Stimulated activated effector memory CD8-positive, alpha-beta T cell treated with anti-CD3 and anti-CD28 coated beads, Interleukin-12 subunit alpha, Interleukin-12 subunit beta, amount 100 ng/mL, for 72 hours (primary cell): ENCODE data around the gene ARL17B.
"Not testable (repeated sequence)": the region's sequence is repeated elsewhere in the genome, so short reads cannot be mapped to it uniquely, and the experiment has no call there.

Experiments
- ATAC-seq: fragments of 150-1000 bp; cut with Tn5 transposase; 2 replicates; pipeline ENCODE4 v1.10.0; 2021
- DNase-seq, 2 donors: peaks; one replicate each; pipeline ENCODE4 v3.0.0; 2021 to 2022; ENCODE audit warnings: low spot score in 2 of 2
- H3K27ac Mint-ChIP-seq: one replicate; pipeline ENCODE4 v1.8.0; 2022; ENCODE audit warnings: mild to moderate bottlenecking, mixed read lengths
- H3K36me3 Mint-ChIP-seq: one replicate; pipeline ENCODE4 v1.8.0; 2022; ENCODE audit warnings: mild to moderate bottlenecking, mixed read lengths
- H3K4me1 Mint-ChIP-seq: one replicate; pipeline ENCODE4 v1.8.0; 2022; ENCODE audit warnings: mixed read lengths
- H3K4me3 Mint-ChIP-seq: one replicate; pipeline ENCODE4 v1.8.0; 2022; ENCODE audit warnings: mild to moderate bottlenecking, mixed read lengths
- H3K9me3 Mint-ChIP-seq: one replicate; pipeline ENCODE4 v1.8.0; 2022; ENCODE audit warnings: mixed read lengths

ARL17B gene

GRCh38 chr17:46349060-46349459, 12.5 kb downstream of the ARL17B start:
- ATAC-seq: peak; percentile 55
- not testable (repeated sequence) for H3K4me3 Mint-ChIP-seq, H3K27ac Mint-ChIP-seq, DNase-seq, H3K4me1 Mint-ChIP-seq, H3K9me3 Mint-ChIP-seq, H3K36me3 Mint-ChIP-seq

DNA sequence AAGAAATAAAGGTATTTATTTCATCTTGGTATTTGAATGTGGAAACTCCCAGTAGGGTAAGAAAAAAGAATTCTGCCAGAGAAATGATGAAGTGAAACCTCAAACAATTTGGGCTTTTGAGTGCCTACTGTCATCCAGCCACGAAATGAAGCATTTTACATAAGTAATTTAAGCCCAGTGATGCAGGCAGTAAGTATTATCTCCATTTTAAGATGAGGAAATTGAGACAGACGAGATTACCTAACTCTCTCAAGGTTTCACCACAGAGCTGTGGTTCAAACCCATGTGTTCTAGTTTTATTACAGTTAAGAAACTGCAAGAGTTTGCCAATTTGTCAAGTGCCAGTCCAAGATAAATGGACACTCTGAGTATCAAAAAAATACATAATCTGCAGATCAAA, 13.2 kb downstream of the ARL17B start:
- H3K4me3 Mint-ChIP-seq, H3K27ac Mint-ChIP-seq, H3K9me3 Mint-ChIP-seq, DNase-seq, H3K36me3 Mint-ChIP-seq, H3K4me1 Mint-ChIP-seq: not testable (repeated sequence)
- peak; percentile 67 for ATAC-seq

DNA sequence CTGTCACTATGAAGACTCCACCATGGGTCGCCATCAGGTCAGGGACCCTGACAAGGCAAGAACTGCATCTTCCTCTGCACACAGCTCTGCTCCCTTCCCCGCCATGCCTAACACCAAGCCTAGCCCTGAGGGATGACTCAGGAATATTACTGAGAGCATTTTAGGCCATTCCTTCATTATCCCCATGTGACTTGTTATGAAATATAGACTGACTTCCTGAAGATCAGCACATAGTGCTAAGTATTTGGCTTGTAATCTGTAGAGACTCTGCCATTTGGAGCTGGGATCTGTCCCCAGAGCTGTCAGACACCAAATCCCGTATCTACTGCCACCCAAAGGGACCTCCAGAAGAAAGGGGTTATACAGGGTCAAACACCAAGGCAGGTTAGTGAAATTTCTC, 19.4 kb downstream of the ARL17B start:
- H3K9me3 Mint-ChIP-seq, ATAC-seq, H3K36me3 Mint-ChIP-seq, H3K27ac Mint-ChIP-seq, H3K4me1 Mint-ChIP-seq, DNase-seq, H3K4me3 Mint-ChIP-seq: not testable (repeated sequence)

DNA sequence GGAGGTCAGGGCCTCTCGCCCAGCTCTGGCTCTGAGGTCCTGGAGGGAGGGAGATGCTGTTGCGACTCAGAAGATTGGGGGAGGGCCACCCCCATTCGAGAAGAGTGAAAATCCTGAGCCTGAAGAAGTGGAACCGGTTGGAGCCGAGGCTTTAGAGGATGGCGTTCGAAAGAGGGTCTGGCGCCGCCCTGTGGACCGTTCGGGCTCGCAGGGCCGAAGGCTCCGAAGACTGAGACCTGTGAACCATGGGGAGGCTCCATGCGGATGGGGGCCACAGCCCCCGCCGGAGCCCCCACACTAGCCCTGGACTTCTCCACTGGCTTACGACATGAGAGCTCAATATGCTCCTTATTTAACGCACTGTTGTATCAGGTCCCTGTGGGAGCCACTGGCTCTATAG, 20.3 kb downstream of the ARL17B start:
- not testable (repeated sequence) for H3K4me3 Mint-ChIP-seq, H3K36me3 Mint-ChIP-seq, H3K9me3 Mint-ChIP-seq, H3K4me1 Mint-ChIP-seq, H3K27ac Mint-ChIP-seq, DNase-seq
- ATAC-seq: peak; percentile 50

- not testable (repeated sequence) for H3K4me1 Mint-ChIP-seq, H3K9me3 Mint-ChIP-seq, DNase-seq, H3K4me3 Mint-ChIP-seq, H3K36me3 Mint-ChIP-seq, H3K27ac Mint-ChIP-seq, ATAC-seq
Observed at GRCh38 chr17:46294831-46295230, 66.7 kb downstream of the ARL17B start, which contains the start of gene LRRC37A. TSS of gene LRRC37A (plus strand) at chr17:46295131. CDS start at chr17:46295134, 3 bp downstream.

- Mint-ChIP-seq H3K4me1 (peaks cover 10% of the 10 kb centered on the region), H3K27ac (peak overlapping the region; percentile 6)
- not testable (repeated sequence) for ATAC-seq, H3K4me3 Mint-ChIP-seq, DNase-seq, H3K9me3 Mint-ChIP-seq, H3K36me3 Mint-ChIP-seq
Observed at GRCh38 chr17:46291618-46292017, 69.9 kb downstream of the ARL17B start.

GRCh38 chr17:46290906-46291546, 70.5 kb downstream of the ARL17B start:
- H3K4me3 Mint-ChIP-seq, H3K9me3 Mint-ChIP-seq, H3K36me3 Mint-ChIP-seq: not testable (repeated sequence)
- ATAC-seq: peak; percentile 88
- peak in 1 of 2 donors; percentile 56 for DNase-seq
- peaks cover 10% of the 10 kb centered on the region for H3K4me1 Mint-ChIP-seq
- peak overlapping the region; percentile 6 for H3K27ac Mint-ChIP-seq

GRCh38 chr17:46287587-46287986, 74.0 kb downstream of the ARL17B start:
- H3K4me1 Mint-ChIP-seq: peaks cover 31% of the 10 kb centered on the region
- DNase-seq: peak in 1 of 2 donors; percentile 50

DNA sequence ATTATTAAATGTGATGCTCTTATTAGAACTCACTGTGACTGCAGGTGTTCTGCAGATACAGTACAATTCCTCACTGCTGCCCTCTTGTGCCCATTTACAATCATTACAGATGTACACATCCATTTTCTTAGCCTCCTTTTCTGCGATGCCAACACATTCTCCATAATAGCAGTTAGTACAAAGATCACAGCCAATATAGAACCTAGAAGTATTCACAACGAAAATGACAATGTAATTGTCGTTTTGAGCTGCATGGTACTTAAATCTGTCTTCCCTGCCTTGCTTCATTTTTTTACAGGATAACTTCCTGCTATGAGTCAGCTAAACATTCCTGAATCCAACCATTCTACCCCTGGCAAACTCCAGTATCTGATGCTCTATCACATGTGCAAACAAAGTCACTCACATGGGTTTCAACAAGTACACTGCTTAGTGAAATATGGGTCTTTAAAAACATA, 74.8 kb downstream of the ARL17B start:
- H3K4me3 Mint-ChIP-seq, H3K36me3 Mint-ChIP-seq, H3K27ac Mint-ChIP-seq, H3K9me3 Mint-ChIP-seq: not testable (repeated sequence)
- ATAC-seq: peak; percentile 71
- DNase-seq: peak; percentile 57 to 79
- peaks cover 31% of the 10 kb centered on the region for H3K4me1 Mint-ChIP-seq

More at GRCh38 chr17:46287587-46287986, 74.0 kb downstream of the ARL17B start:
- not testable (repeated sequence) for H3K36me3 Mint-ChIP-seq, H3K4me3 Mint-ChIP-seq, H3K27ac Mint-ChIP-seq, H3K9me3 Mint-ChIP-seq
- ATAC-seq: peak; percentile 33

- not testable (repeated sequence) for H3K4me3 Mint-ChIP-seq, H3K36me3 Mint-ChIP-seq, H3K27ac Mint-ChIP-seq, ATAC-seq, DNase-seq, H3K9me3 Mint-ChIP-seq
- peaks cover 26% of the 10 kb centered on the region for H3K4me1 Mint-ChIP-seq
Observed at GRCh38 chr17:46285500-46285899, 76.1 kb downstream of the ARL17B start.

GRCh38 chr17:46284467-46284866, 77.1 kb downstream of the ARL17B start:
- not testable (repeated sequence) for DNase-seq, H3K4me3 Mint-ChIP-seq
- peak overlapping the region; percentile 80 for H3K27ac Mint-ChIP-seq

GRCh38 chr17:46282635-46283034, 78.9 kb downstream of the ARL17B start:
- peak in 1 of 2 donors; percentile 45 for DNase-seq
- H3K4me3 Mint-ChIP-seq, H3K27ac Mint-ChIP-seq, ATAC-seq, H3K9me3 Mint-ChIP-seq: not testable (repeated sequence)
- peaks cover 29% of the 10 kb centered on the region for H3K4me1 Mint-ChIP-seq
- H3K36me3 Mint-ChIP-seq: peaks cover 26% of the 10 kb centered on the region

More at GRCh38 chr17:46284467-46284866, 77.1 kb downstream of the ARL17B start:
- Mint-ChIP-seq H3K4me1 (peaks cover 26% of the 10 kb centered on the region), H3K36me3 (peaks cover 11% of the 10 kb centered on the region)
- peak; percentile 97 for ATAC-seq
- H3K9me3 Mint-ChIP-seq: not testable (repeated sequence)

- DNase-seq: peak in 1 of 2 donors; percentile 22
- not testable (repeated sequence) for H3K9me3 Mint-ChIP-seq, H3K27ac Mint-ChIP-seq, ATAC-seq, H3K4me3 Mint-ChIP-seq
- H3K36me3 Mint-ChIP-seq: peaks cover 26% of the 10 kb centered on the region
- H3K4me1 Mint-ChIP-seq: peaks cover 32% of the 10 kb centered on the region
Observed at GRCh38 chr17:46281336-46281735, 80.2 kb downstream of the ARL17B start.

GRCh38 chr17:46276728-46277479, 84.7 kb downstream of the ARL17B start:
- not testable (repeated sequence) for ATAC-seq, H3K9me3 Mint-ChIP-seq, H3K4me3 Mint-ChIP-seq
- Mint-ChIP-seq H3K4me1 (peaks cover 11% of the 10 kb centered on the region), H3K36me3 (peaks cover 20% of the 10 kb centered on the region), H3K27ac (peak overlapping the region; percentile 75)
- peak in 1 of 2 donors; percentile 49 for DNase-seq

- Mint-ChIP-seq H3K27ac (no peak overlapping the region), H3K4me1 (peaks cover 11% of the 10 kb centered on the region), H3K36me3 (peaks cover 13% of the 10 kb centered on the region), H3K9me3 (no peaks in the 10 kb centered on the region), H3K4me3 (no peak overlapping the region)
- ATAC-seq: no peak
- DNase-seq: no peak
Observed at GRCh38 chr17:46274238-46274637, 87.3 kb downstream of the ARL17B start.
